NB4 (cell line): ENCODE data around the gene GON4L.

Experiments
- MYC ChIP-seq: IDR thresholded peaks from 2 replicates; pipeline ENCODE4 v1.6.1; 2011; ENCODE audit warnings: low read depth, low read length
- POLR2A ChIP-seq: IDR thresholded peaks from 2 replicates; pipeline ENCODE4 v1.6.1; 2011; ENCODE audit warnings: mild to moderate bottlenecking; ENCODE audit not compliant: insufficient read length; ENCODE audit errors: extremely low read depth
- TF ChIP-seq, protein P1 (sequence below): IDR thresholded peaks from one replicate; pipeline ENCODE4 v1.5.1; 2012; ENCODE audit warnings: low read depth, low read length

GRCh38 chr1:155871390-155871789, 14.4 kb upstream of the GON4L start:
- TF ChIP-seq, protein P1, sequence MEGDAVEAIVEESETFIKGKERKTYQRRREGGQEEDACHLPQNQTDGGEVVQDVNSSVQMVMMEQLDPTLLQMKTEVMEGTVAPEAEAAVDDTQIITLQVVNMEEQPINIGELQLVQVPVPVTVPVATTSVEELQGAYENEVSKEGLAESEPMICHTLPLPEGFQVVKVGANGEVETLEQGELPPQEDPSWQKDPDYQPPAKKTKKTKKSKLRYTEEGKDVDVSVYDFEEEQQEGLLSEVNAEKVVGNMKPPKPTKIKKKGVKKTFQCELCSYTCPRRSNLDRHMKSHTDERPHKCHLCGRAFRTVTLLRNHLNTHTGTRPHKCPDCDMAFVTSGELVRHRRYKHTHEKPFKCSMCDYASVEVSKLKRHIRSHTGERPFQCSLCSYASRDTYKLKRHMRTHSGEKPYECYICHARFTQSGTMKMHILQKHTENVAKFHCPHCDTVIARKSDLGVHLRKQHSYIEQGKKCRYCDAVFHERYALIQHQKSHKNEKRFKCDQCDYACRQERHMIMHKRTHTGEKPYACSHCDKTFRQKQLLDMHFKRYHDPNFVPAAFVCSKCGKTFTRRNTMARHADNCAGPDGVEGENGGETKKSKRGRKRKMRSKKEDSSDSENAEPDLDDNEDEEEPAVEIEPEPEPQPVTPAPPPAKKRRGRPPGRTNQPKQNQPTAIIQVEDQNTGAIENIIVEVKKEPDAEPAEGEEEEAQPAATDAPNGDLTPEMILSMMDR, result no peak
- no peak for TF ChIP-seq MYC
- no peak for TF ChIP-seq POLR2A
